ENCODE measurements around the gene MYOM3. TPM values are rescaled to one million over a fixed set of nuclear protein-coding genes. Genes with fewer than 3 reads are reported as not detected.

MYOM3 gene
- polyA plus RNA-seq, 1 donor (not counting 4 experiments of a cell fraction or from before 2014, with no cell fraction given) = 0.49 TPM

DNA sequence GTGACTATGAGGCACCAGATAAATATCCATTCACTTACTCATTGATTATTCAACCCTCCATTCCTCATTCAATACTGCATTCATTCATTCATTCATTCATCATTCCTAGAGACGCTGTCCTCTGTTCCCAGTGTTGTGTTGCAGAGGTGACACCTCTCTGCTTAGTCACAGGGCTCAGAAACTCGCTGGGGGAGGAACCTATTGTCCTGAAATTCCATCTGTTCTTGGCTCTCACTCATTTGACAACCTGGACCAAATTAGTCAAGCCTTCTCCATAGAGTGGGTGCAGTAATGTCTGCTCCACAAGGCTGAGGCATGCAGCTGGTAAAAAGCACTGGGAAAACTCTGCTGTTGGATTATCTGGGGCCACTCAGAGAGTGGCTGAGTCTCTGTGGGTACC lies 49.7 kb downstream of the MYOM3 start:
- Histone ChIP-seq H3K27me3 (ENCODE audit: control insufficient read depth, extremely low read depth, insufficient read depth, low read length) (no peaks in the 10 kb centered on the region), H3K36me3 (ENCODE audit: control insufficient read depth in 2 of 2, extremely low read depth in 1 of 2, insufficient read depth in 2 of 2, low read length in 2 of 2) (peaks cover 0 to 1% of the 10 kb centered on the region in 2 experiments), H3K27ac (ENCODE audit: control insufficient read depth, insufficient read depth, low read length) (no peak overlapping the region), H3K4me3 (ENCODE audit: control insufficient read depth in 2 of 3, extremely low read depth in 1 of 3, insufficient read depth in 2 of 3, low read depth in 1 of 3, low read length in 3 of 3) (no peak overlapping the region), H4K20me1 (ENCODE audit: control insufficient read depth, extremely low read depth, insufficient read depth, low read length) (no peaks in the 10 kb centered on the region), H3K4me2 (ENCODE audit: control insufficient read depth, extremely low read depth, insufficient read depth, low read depth, low read length) (no peak overlapping the region), H3K9me1 (ENCODE audit: control insufficient read depth, extremely low read depth, insufficient read depth, low read length) (no peaks in the 10 kb centered on the region), H3K9ac (ENCODE audit: control insufficient read depth, extremely low read depth, insufficient read depth, low read length) (no peak overlapping the region), H2AFZ (ENCODE audit: control insufficient read depth, low read length) (no peak overlapping the region), H3K79me2 (ENCODE audit: control insufficient read depth, insufficient read depth, low read length) (no peaks in the 10 kb centered on the region), H3K4me1 (ENCODE audit: control insufficient read depth, extremely low read depth, insufficient read depth, low read length) (no peaks in the 10 kb centered on the region), H3K9me3 (ENCODE audit: control insufficient read depth, low read depth, low read length) (peaks cover 2% of the 10 kb centered on the region)
- no peak for DNase-seq (ENCODE audit: low read depth, low spot score)
- TF ChIP-seq, protein P1, sequence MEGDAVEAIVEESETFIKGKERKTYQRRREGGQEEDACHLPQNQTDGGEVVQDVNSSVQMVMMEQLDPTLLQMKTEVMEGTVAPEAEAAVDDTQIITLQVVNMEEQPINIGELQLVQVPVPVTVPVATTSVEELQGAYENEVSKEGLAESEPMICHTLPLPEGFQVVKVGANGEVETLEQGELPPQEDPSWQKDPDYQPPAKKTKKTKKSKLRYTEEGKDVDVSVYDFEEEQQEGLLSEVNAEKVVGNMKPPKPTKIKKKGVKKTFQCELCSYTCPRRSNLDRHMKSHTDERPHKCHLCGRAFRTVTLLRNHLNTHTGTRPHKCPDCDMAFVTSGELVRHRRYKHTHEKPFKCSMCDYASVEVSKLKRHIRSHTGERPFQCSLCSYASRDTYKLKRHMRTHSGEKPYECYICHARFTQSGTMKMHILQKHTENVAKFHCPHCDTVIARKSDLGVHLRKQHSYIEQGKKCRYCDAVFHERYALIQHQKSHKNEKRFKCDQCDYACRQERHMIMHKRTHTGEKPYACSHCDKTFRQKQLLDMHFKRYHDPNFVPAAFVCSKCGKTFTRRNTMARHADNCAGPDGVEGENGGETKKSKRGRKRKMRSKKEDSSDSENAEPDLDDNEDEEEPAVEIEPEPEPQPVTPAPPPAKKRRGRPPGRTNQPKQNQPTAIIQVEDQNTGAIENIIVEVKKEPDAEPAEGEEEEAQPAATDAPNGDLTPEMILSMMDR (optimal IDR thresholded peaks at IDR 0.05 in 1 of 3, IDR thresholded peaks at IDR 0.05 in 1 of 3, conservative IDR thresholded peaks at IDR 0.05 in 1 of 3; ENCODE audit: extremely low read depth in 1 of 3, insufficient read depth in 2 of 3, low read length in 3 of 3) = no peak
- no peak for TF ChIP-seq EZH2 (IDR thresholded peaks at IDR 0.05; ENCODE audit: low read length)
- FAIRE-seq = no peak
- dilution Hi-C loops (cut with MboI; ENCODE audit: extremely low pct_ligation_motif_present, low sequenced_read_pairs) = no loop called here

DNA sequence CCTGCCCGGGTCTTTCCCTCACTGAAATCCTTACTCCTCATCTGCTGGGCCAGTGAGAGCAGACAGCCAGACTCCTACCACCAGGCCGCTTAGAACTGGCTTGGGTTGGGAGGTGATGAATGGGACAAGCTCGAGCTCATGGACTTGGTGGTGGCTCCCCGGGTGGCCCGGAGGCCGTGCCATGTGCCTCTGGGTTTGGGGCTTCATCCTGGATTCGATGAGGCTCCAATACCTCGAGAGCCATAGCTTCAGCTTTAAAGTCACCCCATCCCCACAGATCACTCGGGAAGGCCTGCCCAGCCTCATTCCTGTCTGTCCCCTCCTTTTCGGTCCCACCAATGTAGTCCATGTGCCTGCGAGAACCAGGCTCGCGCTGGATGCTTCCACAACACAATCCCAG lies 51.5 kb downstream of the MYOM3 start:
- dilution Hi-C loops (cut with MboI; ENCODE audit: extremely low pct_ligation_motif_present, low sequenced_read_pairs) = no loop called here
- no peaks in the 10 kb centered on the region for H3K79me2 ChIP-seq (ENCODE audit: control insufficient read depth, insufficient read depth, low read length)
- no peaks in the 10 kb centered on the region for H3K4me1 ChIP-seq (ENCODE audit: control insufficient read depth, extremely low read depth, insufficient read depth, low read length)
- H3K4me2 ChIP-seq (ENCODE audit: control insufficient read depth, extremely low read depth, insufficient read depth, low read depth, low read length) = no peak overlapping the region
- H2AFZ ChIP-seq (ENCODE audit: control insufficient read depth, low read length) = no peak overlapping the region
- TF ChIP-seq, protein P1 (optimal IDR thresholded peaks at IDR 0.05 in 1 of 3, IDR thresholded peaks at IDR 0.05 in 1 of 3, conservative IDR thresholded peaks at IDR 0.05 in 1 of 3; ENCODE audit: extremely low read depth in 1 of 3, insufficient read depth in 2 of 3, low read length in 3 of 3) = no peak
- TF ChIP-seq EZH2 (IDR thresholded peaks at IDR 0.05; ENCODE audit: low read length) = no peak
- no peaks in the 10 kb centered on the region for H4K20me1 ChIP-seq (ENCODE audit: control insufficient read depth, extremely low read depth, insufficient read depth, low read length)
- H3K9me1 ChIP-seq (ENCODE audit: control insufficient read depth, extremely low read depth, insufficient read depth, low read length) = no peaks in the 10 kb centered on the region
- no peak overlapping the region for H3K4me3 ChIP-seq (ENCODE audit: control insufficient read depth in 2 of 3, extremely low read depth in 1 of 3, insufficient read depth in 2 of 3, low read depth in 1 of 3, low read length in 3 of 3)
- FAIRE-seq (no peak), DNase-seq (ENCODE audit: low read depth, low spot score) (no peak)
- no peak overlapping the region for H3K9ac ChIP-seq (ENCODE audit: control insufficient read depth, extremely low read depth, insufficient read depth, low read length)
- no peak overlapping the region for H3K27ac ChIP-seq (ENCODE audit: control insufficient read depth, insufficient read depth, low read length)
- H3K27me3 ChIP-seq (ENCODE audit: control insufficient read depth, extremely low read depth, insufficient read depth, low read length) = no peaks in the 10 kb centered on the region
- H3K36me3 ChIP-seq (ENCODE audit: control insufficient read depth in 2 of 2, extremely low read depth in 1 of 2, insufficient read depth in 2 of 2, low read length in 2 of 2) = peaks cover 0 to 1% of the 10 kb centered on the region in 2 experiments
- peaks cover 2% of the 10 kb centered on the region for H3K9me3 ChIP-seq (ENCODE audit: control insufficient read depth, low read depth, low read length)
